ENCODE measurements around the gene BRINP3. TPM values are rescaled to one million over a fixed set of nuclear protein-coding genes. Genes with fewer than 3 reads are reported as not detected.

Gene BRINP3
- total RNA-seq, 2 experiments from 2014 or later = not detected

DNA sequence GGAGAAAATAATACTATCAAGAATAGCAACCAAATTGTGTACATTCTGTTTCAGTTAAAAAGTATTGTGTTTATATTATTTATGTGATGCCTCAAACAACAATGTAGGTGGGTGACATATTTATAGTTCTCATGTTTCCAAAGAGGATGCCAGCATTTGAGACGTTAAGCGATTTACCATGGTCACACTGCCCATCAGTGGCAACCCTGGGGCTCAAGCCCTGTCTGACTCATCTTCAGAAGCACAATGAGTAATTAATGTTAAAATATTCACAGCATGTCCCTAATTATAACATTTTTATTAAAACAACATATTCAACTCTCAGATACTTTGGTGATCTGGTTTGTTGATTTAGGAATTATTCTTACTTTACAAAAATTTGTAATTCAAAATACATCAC is 409.4 kb downstream of the BRINP3 start:
- DNase-seq (ENCODE audit: low spot score) = no peak
- H3K9me2 ChIP-seq (ENCODE audit: insufficient read depth, low read length) = no peaks in the 10 kb centered on the region
- no peaks in the 10 kb centered on the region for H4K20me1 ChIP-seq (ENCODE audit: insufficient read depth, low read length)
- H3K4me2 ChIP-seq (ENCODE audit: low read length) = no peak overlapping the region
- no peaks in the 10 kb centered on the region for H3K4me1 ChIP-seq (ENCODE audit: insufficient read depth, low read length, poor library complexity, severe bottlenecking)
- H3K4me3 ChIP-seq (ENCODE audit: low read depth, low read length, poor library complexity, severe bottlenecking) = no peak overlapping the region
- no peak for TF ChIP-seq EZH2phosphoT487 (IDR thresholded peaks at IDR 0.05; ENCODE audit: borderline replicate concordance, low read depth, low read length)
- TF ChIP-seq, protein P1, sequence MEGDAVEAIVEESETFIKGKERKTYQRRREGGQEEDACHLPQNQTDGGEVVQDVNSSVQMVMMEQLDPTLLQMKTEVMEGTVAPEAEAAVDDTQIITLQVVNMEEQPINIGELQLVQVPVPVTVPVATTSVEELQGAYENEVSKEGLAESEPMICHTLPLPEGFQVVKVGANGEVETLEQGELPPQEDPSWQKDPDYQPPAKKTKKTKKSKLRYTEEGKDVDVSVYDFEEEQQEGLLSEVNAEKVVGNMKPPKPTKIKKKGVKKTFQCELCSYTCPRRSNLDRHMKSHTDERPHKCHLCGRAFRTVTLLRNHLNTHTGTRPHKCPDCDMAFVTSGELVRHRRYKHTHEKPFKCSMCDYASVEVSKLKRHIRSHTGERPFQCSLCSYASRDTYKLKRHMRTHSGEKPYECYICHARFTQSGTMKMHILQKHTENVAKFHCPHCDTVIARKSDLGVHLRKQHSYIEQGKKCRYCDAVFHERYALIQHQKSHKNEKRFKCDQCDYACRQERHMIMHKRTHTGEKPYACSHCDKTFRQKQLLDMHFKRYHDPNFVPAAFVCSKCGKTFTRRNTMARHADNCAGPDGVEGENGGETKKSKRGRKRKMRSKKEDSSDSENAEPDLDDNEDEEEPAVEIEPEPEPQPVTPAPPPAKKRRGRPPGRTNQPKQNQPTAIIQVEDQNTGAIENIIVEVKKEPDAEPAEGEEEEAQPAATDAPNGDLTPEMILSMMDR (conservative IDR thresholded peaks at IDR 0.05; ENCODE audit: low read length) = no peak
- H2AFZ ChIP-seq (ENCODE audit: low read length) = no peak overlapping the region
- CTCF ChIA-PET (ENCODE audit: unreplicated experiment) = no interaction called here
- H3K9me3 ChIP-seq (ENCODE audit: low read length) = no peaks in the 10 kb centered on the region
- H3K79me2 ChIP-seq (ENCODE audit: insufficient read depth, low read depth, low read length) = no peaks in the 10 kb centered on the region
- POLR2A ChIA-PET = no interaction called here
- no peak overlapping the region for H3K27ac ChIP-seq (ENCODE audit: low read depth, low read length, poor library complexity, severe bottlenecking)
- H3K36me3 ChIP-seq (ENCODE audit: insufficient read depth, low read length) = no peaks in the 10 kb centered on the region
- no TSS peak for BruUV-seq (replicated peaks)
- intact Hi-C loops (cut with micrococcal nuclease; ENCODE audit: unreplicated experiment) = no loop called here

DNA sequence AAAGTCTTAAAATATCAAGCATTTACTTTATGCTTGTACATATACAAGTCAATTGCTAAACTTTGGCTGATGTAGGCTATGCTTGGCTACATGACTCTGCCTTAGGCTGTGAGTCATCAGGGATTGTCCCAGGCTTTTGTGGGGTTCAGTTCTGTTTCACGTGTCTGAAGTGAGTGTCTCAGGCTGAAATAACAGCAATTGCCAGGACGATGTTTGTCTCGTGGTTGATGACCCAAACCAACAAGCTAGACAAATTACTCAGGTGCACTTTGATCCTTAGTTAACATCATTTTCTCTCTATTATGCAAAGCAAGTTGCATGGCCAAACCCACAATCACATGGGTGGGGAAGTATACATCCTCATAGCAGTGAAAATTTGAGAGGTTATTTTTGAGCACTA is 410.1 kb downstream of the BRINP3 start:
- no peak for DNase-seq (ENCODE audit: low spot score)
- no peaks in the 10 kb centered on the region for H3K36me3 ChIP-seq (ENCODE audit: insufficient read depth, low read length)
- H3K9me2 ChIP-seq (ENCODE audit: insufficient read depth, low read length) = no peaks in the 10 kb centered on the region
- no peaks in the 10 kb centered on the region for H3K9me3 ChIP-seq (ENCODE audit: low read length)
- TF ChIP-seq, protein P1 (conservative IDR thresholded peaks at IDR 0.05; ENCODE audit: low read length) = no peak
- TF ChIP-seq EZH2phosphoT487 (IDR thresholded peaks at IDR 0.05; ENCODE audit: borderline replicate concordance, low read depth, low read length) = no peak
- no peaks in the 10 kb centered on the region for H4K20me1 ChIP-seq (ENCODE audit: insufficient read depth, low read length)
- no peak overlapping the region for H3K4me2 ChIP-seq (ENCODE audit: low read length)
- no peak overlapping the region for H3K4me3 ChIP-seq (ENCODE audit: low read depth, low read length, poor library complexity, severe bottlenecking)
- H2AFZ ChIP-seq (ENCODE audit: low read length) = no peak overlapping the region
- POLR2A ChIA-PET = no interaction called here
- BruUV-seq (replicated peaks) = no TSS peak
- H3K4me1 ChIP-seq (ENCODE audit: insufficient read depth, low read length, poor library complexity, severe bottlenecking) = no peaks in the 10 kb centered on the region
- H3K79me2 ChIP-seq (ENCODE audit: insufficient read depth, low read depth, low read length) = no peaks in the 10 kb centered on the region
- intact Hi-C loops (cut with micrococcal nuclease; ENCODE audit: unreplicated experiment) = no loop called here
- no peak overlapping the region for H3K27ac ChIP-seq (ENCODE audit: low read depth, low read length, poor library complexity, severe bottlenecking)
- CTCF ChIA-PET (ENCODE audit: unreplicated experiment) = no interaction called here

DNA sequence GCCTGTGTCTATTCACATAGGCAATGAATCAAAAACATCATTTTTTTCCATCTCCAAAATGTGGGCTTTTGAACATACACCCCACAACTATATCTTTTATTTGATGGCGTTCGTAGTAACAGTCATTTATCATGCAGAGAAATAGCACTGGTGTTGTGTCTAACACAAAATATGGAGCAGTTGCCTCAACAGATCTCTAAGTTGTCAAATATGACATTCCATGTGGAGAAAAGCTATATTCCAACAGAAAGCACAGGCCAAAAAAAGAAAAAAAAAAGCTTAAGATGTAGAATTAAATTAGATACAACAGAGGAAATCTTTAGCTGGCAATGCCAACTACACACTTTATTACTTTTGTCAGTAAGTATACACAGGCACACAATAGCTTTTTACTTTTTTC is 411.7 kb downstream of the BRINP3 start:
- no peak overlapping the region for H3K4me2 ChIP-seq (ENCODE audit: low read length)
- ChIA-PET POLR2A (interaction anchor here (1.5 kb wide), 1 partner anchor 10 kb away, joined by 5 read pairs; no protein-coding TSS in a partner anchor), CTCF (ENCODE audit: unreplicated experiment) (no interaction called here)
- H3K9me3 ChIP-seq (ENCODE audit: low read length) = no peaks in the 10 kb centered on the region
- H3K9me2 ChIP-seq (ENCODE audit: insufficient read depth, low read length) = no peaks in the 10 kb centered on the region
- H3K4me1 ChIP-seq (ENCODE audit: insufficient read depth, low read length, poor library complexity, severe bottlenecking) = no peaks in the 10 kb centered on the region
- no peaks in the 10 kb centered on the region for H3K36me3 ChIP-seq (ENCODE audit: insufficient read depth, low read length)
- no peak for TF ChIP-seq EZH2phosphoT487 (IDR thresholded peaks at IDR 0.05; ENCODE audit: borderline replicate concordance, low read depth, low read length)
- TF ChIP-seq, protein P1 (conservative IDR thresholded peaks at IDR 0.05; ENCODE audit: low read length) = no peak
- no peak overlapping the region for H2AFZ ChIP-seq (ENCODE audit: low read length)
- no peaks in the 10 kb centered on the region for H3K79me2 ChIP-seq (ENCODE audit: insufficient read depth, low read depth, low read length)
- no peak overlapping the region for H3K4me3 ChIP-seq (ENCODE audit: low read depth, low read length, poor library complexity, severe bottlenecking)
- DNase-seq (ENCODE audit: low spot score) = no peak
- H3K27ac ChIP-seq (ENCODE audit: low read depth, low read length, poor library complexity, severe bottlenecking) = no peak overlapping the region
- H4K20me1 ChIP-seq (ENCODE audit: insufficient read depth, low read length) = no peaks in the 10 kb centered on the region
- BruUV-seq (replicated peaks) = no TSS peak
- intact Hi-C loops (cut with micrococcal nuclease; ENCODE audit: unreplicated experiment) = no loop called here

Data from OCI-LY7 (cell line).